ENCODE measurements around the gene AHRR.

The AHRR gene

DNA sequence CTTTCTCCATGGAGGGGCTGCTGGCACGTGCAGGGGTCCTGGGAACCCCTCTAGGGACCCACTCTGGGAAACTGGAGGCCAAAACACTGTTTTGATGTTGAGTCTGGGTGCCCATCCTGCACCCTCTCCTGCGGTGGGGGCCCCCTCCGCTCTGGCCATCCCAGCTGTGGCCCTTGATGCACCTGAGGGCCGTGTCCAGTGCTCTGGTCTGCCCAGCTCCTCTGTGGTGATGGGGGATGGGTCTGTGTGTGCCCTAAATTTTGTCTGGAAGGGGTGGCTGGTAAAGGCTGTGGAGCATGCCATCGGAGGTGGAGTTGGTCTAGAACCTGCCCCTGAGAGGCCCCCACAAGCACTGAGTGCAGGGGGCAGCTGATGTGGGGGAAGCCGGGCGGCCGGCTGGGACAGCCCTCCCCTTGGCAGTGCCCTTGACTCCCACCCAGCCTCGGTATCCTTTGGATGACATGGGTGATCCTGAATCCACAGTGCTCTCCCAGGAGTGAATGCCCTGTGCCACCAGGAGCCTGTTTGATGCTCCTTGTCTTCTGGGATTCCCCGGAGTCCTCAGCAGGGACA, 26.3 kb downstream of the AHRR start:
- DNase-seq = no peak

DNA sequence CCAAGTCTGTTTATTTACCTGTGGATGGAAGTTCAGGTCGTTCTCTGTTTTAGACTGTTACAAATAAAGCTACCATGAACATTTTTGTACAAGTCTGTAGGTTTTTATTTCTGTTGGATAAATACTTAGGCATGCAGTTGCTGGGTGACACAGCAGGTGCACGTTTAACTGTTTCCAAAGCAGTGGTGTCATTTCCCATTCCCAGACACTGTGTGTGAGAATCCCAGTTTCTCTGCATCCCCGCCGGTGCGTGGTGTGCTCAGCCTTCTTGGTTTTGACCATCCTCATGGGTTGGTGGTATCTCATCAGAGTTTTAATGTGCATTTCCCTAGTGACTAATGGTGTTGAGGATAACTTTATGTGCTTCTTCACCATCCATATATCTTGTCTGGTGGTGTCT, 27.2 kb downstream of the AHRR start:
- DNase-seq = no peak

- no peak for DNase-seq
These were observed 28.8 kb downstream of the AHRR start for GRCh38 chr5:350355-350754.

- DNase-seq = no peak
These were observed 29.8 kb downstream of the AHRR start for GRCh38 chr5:351084-351920.

DNA sequence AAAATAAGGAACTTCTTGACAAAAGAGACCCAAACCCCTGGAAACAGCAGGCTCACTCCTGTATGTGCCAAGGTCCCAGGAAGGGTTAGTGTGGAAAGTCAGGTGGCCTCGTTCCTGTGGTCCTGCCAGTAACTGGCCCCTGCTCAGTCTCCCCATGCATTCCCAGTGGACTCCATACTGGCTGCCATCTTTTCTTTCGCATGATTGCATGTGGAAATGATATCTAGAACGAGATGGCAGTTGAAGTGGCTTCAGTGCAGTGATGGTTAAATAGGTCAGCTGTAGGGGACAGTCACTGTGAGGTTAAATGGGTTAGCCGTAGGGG, 30.4 kb downstream of the AHRR start:
- DNase-seq = no peak

DNA sequence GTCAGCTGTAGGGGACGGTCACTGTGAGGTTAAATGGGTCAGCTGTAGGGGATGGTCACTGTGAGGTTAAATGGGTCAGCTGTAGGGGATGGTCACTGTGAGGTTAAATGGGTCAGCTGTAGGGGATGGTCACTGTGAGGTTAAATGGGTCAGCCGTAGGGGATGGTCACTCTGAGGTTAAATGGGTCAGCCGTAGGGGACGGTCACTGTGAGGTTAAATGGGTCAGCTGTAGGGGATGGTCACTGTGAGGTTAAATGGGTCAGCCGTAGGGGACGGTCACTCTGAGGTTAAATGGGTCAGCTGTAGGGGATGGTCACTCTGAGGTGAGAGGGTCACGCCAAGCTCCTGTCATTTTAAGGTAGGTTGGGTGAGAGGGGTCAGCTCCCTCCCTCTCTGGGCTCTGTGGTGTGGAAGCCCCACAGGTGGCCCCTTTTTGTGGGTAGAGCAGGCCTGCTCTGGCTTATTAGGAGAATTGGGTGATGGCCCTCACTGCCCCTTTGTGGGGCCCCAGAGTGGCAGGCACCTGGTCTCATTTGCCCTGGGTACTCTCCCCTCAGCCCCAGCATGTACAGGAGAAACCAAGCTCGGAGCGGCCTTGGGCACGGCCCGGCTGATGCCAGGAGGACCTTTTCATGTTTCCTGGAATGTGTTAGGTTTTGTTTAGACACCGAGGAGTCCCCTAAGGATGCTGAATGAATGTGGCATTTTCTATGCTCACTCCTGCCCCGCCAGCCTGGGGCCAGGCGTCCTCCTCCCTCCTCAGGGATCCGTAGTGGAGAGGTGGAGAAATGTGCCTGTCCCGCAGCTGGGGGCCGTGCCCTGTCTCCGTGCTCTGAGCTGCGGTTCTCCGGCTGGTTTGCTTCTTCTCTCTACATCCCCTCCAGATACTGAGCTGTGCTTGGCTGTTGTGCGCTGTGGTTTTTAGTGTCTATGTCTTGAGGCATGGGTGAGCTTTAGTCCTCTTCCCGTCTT, 31.4 kb downstream of the AHRR start:
- DNase-seq = no peak

- no peak for DNase-seq
These were observed 32.4 kb downstream of the AHRR start for GRCh38 chr5:353612-354580.

GRCh38 chr5:354581-355378, 33.3 kb downstream of the AHRR start:
- no peak for DNase-seq

DNA sequence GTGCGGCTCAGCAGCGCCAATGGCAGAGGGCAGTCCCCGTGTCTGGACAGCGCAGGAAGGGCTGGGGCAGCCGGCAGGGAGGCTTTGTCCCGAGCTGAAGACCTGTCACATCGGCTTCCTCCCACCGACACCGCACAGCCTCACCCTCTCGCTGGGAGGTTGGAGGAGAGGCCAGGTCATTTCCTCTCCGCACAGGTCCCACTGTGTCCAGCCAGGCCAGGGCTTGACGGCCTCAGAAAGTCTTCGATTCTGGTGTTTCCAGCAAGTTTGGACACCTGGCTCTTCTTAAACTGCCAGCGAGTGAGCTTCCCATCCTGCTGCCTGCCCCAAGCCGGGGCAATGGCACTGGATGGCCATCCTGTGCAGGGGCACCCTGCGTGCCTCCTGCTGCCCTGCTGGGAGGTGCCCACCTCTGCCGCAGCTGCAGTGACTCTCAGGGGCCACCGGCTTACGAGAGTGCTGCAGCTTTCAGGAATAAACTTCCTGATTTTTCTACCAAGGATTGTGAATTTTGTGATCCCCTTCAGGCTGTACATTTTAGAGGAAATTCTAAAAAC, 33.9 kb downstream of the AHRR start:
- no peak for DNase-seq

DNA sequence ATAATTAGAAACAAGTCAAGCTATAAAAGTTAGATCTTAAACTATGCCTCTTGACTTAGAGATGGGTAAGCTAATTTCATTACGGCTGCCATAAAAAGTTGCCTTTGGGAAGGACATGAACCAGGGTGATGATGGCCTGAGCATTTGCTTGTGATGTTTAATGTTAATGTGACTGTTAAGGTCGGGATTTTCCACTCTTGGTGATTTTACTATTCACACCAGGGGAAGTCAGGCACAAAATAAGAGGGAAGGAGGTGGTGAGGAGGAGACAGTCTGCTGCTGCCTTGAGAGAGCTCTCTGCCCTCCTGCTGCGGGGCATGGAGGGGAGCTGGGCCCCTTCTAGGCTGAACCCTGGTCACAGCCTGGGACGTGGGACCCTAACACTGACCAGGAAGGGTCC, 34.4 kb downstream of the AHRR start:
- DNase-seq = no peak

GRCh38 chr5:359301-359897, 37.9 kb downstream of the AHRR start:
- no peak for DNase-seq

DNA sequence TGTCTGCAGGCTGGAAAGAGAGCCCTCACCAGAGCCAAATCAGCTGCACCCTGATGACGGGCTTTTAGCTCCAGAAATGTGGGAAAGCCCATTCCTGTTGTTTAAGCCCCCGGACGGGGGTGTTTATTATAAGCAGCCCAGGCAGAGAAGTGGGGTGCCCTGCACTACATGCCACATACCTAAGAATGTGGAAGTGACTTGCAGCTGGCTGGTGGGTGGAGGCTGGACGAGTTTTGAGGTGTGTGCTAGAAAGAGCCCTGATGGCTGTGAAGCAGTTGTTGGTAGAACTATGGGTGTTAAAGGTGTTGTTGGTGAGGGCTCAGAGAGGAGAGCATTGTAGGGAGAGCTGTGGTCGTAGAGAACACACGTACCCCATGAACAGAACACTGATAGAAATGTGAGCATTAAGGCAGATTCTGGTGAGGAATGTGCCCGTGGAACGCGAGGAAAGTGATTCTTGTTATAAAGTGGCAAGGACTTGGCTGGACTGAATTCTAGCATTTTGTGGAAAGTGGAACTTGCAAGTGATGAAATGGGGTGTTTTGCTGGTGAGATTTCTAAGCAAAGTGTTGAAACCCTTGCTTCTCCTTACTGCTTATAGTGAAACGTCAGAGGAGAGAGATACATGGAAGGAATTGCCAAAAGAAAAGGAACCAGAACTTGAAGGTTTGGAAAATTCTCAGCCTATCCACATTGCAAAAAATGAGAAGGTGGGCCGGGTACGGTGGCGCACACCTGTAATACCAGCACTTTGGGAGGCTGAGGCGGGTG, 38.9 kb downstream of the AHRR start:
- DNase-seq = no peak

GRCh38 chr5:362189-362588, 40.7 kb downstream of the AHRR start:
- DNase-seq = no peak

- DNase-seq = no peak
These were observed 41.7 kb downstream of the AHRR start for GRCh38 chr5:362978-363765.

- no peak for DNase-seq
These were observed 43.0 kb downstream of the AHRR start for GRCh38 chr5:364497-364896.

GRCh38 chr5:366541-367357, 45.2 kb downstream of the AHRR start:
- no peak for DNase-seq

DNA sequence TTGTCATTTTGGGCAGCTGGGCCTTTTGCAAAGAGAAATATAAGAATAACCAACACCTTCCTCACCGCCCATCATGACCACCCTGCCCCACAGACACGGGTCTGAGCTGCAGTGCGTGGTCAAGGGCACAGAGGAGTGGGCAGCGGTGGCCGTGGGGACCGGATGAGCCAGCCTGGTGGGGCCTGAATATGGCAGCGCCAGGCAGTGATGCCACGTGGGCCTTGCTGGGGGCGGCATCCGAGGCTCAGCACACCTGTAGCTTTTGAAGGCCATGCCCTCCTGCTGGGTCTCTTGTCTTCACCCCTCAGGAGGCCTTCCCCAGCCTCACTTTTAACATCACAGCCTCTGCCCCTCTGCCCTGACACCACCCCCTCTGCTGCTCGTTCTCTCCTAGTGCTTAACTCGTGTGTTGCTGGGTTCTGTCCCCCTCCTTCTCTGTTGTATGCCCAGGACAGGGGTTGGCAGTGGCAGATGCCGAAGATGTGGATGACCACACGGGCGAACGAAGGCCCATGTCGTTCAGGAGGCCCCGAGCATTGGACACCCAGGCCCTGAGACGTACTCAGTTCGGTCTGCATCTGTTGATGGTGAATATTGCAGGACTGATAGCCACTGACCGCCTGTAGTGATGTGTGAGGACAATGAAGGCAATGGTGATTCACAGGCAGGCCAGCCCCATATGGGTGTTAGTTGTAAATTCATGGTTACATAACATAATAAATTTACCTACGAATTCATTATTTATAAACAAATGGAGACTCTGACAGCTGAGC, 46.0 kb downstream of the AHRR start:
- no peak for DNase-seq

All from hippocampal formation (tissue), 2 donors.